RPMI7951 (cell line): ENCODE measurements around the gene IFNGR2. TPM values are rescaled to one million over a fixed set of nuclear protein-coding genes. Genes with fewer than 3 reads are reported as not detected.
A peak's percentile ranks its signal among the peaks of the same experiment; 100 is the strongest.
"Not testable (repeated sequence)": the region's sequence is repeated elsewhere in the genome, so short reads cannot be mapped to it uniquely, and the experiment has no call there.

ENCODE experiments used
- DNase-seq: peaks from one replicate; pipeline ENCODE4 v3.0.0-alpha.2; 2012; ENCODE audit warnings: low read depth
- total RNA-seq: library from RNA; depleted of rRNA; stranded (reverse); fragments of >200 nt; shearing (Covaris generic); gene quantifications from 2 replicates; pipeline ENCODE4 v1.2.3, GENCODE V29; 2014

Gene IFNGR2
- total RNA-seq, 1 experiment from 2014 or later = 78.7 TPM

DNA sequence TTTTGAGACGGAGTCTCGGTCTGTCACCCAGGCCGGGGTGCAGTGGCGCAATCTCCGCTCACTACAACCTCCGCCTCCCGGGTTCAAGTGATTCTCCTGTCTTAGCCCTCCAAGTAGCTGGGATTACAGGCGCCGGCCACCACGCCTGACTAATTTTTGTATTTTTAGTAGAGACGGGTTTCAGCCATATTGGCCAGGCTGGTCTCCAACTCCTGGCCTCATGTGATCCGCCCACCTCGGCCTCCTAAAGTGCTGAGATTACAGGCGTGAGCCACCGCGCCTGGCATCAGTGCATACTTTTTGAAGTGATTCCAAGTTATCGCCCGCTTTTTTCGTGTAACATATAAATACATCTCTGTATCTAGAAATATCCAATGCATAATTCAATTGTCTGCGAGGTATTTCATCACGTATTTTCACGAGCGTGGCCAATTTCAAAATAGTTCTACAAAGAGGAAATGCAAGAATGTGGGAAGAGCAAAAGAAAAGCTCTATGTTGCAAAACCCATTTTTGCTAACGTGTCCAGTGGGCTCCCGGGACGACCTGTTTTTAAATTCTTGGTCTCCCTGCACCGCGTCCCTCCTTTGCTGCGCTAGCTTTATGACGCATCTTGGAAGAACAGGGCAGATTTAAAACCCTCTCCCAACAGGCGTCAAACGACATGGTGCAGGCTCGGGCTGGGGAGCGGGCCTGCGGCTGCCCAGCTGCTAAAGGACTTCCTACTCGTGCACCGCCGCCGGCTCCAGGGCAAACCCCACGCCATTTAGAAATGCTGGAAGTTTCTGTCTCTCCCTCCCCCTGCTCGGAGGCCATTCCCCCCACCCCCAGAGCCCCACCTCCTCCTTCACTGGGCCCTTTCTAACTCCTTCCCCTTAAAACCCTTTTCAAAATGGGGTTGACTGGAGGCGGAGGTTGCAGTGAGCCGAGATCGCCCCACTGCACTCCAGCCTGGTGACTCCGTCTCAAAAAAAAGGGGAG is 923 bp upstream of the IFNGR2 start:
- DNase-seq = no peak

GRCh38 chr21:33403786-33404585 is 773 bp downstream of the IFNGR2 start:
- DNase-seq = peak; percentile 45

GRCh38 chr21:33406493-33406892 is 3.3 kb downstream of the IFNGR2 start:
- DNase-seq = no peak

- no peak for DNase-seq
These were observed 8.8 kb downstream of the IFNGR2 start for GRCh38 chr21:33411949-33412430.

DNA sequence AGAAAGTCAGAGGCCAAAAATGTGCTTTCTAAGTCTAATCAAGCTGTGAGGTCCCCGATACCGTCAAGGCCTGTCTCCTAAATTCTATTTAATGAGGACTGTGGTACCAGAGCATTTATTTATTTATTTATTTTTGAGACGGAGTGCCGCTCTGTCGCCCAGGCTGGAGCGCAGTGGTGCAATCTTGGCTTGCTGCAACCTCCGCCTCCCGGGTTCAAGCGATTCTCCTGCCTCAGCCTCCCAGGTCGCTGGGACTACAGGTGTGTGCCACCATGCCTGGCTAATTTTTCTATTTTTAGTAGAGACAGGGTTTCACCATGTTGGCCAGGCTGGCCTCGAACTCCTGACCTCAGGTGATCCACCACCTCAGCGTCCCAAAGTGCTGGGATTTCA is 9.2 kb downstream of the IFNGR2 start:
- not testable (repeated sequence) for DNase-seq

GRCh38 chr21:33412832-33413519 is 9.8 kb downstream of the IFNGR2 start:
- DNase-seq = no peak

DNA sequence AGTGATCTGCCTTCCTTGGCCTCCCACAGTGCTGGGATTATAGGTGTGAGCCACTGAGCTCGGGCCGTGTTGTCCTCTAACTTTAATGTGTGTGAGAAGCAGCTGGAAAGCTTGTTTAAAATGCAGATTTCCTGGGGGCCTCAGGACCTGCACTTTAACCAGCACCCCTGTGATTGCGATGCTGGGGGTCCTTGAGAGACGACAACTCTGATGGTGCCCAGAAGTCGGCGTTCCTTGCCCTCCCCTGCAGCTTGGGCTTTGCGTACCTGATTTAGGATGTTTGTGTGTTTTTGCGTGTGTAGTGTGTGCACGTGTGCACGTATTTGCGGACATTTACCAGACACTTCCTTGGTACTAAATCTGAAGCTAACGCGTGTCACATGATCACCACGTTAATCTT is 10.9 kb downstream of the IFNGR2 start:
- DNase-seq = no peak

DNA sequence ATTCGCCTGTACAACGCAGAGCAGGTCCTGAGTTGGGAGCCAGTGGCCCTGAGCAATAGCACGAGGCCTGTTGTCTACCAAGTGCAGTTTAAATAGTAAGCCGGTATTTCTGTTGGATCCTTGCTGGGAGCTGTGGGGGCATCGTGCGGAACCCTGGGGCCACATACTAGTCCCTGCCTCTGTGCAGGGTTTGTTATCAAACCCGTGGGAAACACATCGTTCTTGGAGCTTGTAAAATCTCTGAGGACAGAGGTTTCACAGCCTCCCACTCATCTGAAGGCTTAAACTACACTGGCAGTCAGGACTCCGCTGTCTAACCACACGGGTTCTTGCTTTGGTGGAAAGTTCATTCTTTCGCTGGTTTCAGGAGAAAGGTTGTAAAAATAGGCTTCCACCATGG is 11.7 kb downstream of the IFNGR2 start:
- DNase-seq = no peak

- DNase-seq = no peak
These were observed 15.5 kb downstream of the IFNGR2 start for GRCh38 chr21:33418691-33419090.

- peak; percentile 40 for DNase-seq
These were observed 16.4 kb downstream of the IFNGR2 start for GRCh38 chr21:33419538-33420123.

DNA sequence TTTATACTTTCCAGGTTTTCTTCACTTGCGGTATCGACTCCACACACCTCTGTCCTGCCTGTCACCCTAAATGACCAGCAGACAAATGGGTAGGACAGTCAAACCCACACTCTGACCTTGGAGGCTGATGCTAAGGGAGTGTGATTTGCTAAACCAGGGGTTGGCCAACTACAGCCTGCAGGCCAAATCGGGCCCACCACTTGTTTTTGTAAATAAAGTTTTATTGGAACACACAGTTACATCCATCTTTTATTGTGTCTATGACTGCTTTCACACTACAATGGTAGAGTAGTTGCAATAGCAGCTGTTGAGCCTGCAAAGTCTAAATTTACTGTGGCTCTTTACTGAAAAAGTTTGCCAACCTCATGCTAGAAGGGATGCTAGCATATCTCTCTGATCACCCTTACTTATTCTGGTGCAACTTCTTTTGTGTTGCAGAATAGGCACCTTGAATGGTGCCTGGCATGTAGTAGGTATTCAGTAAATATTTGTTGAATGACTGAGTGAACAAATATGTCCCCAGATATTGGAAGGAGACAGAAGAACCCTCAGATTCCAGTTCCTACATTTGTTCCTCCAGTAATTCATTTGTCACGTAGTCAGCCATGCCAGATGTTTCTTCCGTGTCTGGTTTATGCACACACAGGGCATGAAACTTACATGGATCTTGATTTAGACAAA is 18.6 kb downstream of the IFNGR2 start:
- no peak for DNase-seq

DNA sequence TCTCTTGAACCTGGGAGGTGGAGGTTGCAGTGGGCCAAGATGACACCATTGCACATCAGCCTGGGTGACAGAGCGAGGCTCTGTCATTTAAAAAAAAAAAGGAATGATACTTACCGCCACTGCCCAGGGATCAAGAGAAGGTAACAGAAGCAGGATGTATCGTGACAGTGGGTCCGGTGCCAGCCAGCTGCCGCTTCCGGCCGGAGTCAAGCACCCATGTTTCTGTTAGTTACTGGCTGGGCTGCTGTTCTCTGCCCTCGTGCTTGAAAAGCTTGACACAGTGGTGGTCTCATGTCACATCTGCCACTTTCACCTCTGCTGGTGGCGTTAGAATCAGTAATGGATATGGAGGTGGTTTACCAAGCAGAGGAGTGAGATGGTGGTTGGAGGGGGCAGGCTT is 21.0 kb downstream of the IFNGR2 start:
- DNase-seq = no peak

DNA sequence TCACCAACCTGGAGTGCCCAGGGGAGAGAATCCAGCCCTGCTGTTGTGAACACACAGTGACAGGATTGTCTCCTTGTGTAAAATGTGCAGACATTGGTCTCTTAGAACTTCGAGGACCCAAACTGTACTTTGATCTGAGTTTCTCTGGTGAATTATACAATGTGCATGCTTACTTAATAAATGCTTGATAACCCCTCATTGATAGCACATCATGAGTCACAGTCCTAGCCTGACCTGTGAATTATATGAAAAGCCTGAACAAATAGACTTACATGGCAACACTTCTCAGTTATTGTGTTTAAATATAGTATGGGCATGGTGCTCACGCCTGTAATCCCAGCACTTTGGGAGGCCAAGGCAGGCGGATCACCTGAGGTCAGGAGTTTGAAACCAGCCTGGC is 22.6 kb downstream of the IFNGR2 start:
- DNase-seq = no peak

DNA sequence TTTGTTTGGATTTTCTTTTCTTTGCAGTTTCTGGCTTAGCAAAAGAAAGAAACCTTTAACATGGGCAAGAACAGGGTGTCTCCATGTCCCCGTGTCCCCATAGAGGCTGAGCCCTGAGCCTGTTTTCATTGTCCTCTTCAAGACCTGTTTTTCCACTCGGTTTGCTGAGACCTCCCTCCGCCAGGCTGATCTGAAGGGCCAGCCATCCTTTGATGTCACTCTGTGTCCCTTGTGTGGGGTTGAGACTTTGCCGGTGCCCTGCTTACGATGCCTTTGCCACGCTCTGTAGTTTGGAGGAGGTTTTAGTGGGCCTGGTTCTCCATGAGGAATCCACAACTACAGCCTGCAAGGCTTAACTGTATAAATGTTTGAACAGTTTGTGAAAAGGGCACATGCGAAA is 23.8 kb downstream of the IFNGR2 start:
- DNase-seq = no peak

GRCh38 chr21:33428669-33429068 is 25.5 kb downstream of the IFNGR2 start:
- peak; percentile 87 for DNase-seq

DNA sequence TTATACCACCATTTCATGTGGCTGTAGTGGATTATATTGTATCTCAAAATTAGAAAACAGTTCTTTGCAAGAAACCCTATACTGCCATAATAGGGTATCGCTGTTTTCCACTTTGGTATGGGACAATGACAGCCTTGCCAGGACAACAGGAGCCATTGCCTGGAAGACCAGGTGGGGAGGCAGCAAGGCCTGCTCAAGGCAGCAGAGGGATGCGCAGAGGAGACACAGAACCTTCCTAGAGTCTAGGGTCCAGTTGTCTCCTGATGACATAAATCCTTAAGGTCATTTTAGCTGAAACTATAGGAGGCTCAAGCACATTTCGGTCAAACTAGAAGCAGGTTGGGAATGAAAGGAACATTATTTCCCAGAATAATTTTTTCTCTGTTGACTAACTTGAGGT is 27.6 kb downstream of the IFNGR2 start:
- DNase-seq = no peak

DNA sequence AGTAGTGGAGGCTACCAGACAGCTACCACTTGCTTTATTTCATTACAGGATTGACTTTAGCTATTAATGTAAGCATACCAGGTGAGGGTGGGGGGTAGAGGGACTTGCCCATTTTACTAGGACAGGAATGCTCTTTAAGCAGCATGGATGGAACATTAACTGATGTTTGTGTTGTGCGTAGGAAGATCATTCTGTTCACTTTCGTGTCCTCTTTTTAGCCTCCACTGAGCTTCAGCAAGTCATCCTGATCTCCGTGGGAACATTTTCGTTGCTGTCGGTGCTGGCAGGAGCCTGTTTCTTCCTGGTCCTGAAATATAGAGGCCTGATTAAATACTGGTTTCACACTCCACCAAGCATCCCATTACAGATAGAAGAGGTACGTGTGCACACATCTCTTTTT is 29.3 kb downstream of the IFNGR2 start:
- no peak for DNase-seq

GRCh38 chr21:33433001-33433400 is 29.8 kb downstream of the IFNGR2 start:
- DNase-seq = no peak

DNA sequence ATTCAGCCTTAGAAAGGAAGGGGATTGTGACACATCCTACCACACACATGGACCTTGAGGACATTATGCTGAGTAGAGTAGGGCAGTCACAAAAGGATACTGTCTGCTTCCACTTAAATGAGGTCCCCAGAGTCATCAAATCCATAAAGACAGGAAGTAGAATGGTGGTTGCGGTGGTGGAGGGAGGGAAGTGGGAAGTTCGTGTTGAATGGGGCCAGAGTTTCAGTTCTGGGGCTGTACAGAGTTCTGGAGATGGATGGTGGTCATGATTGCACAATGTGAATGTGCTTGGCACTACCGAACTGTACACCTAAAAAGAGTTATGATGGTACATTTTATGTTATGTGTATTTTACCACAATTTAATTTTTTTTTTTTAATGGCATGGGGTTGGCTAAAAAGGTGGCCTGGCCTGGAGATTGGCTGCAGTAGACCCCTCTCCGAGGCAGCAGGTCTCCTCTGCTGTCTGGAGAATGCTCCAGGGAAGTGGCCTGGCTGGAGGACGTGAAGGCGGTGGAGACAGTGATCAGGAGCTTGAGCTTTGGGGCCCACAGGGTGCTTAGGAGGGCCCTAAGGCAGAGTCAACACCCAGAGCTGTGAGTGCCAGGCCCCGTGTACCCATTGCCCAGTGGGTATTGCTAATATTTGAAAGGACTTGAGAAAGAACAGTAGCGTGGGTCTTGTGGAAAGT is 30.4 kb downstream of the IFNGR2 start:
- peak; percentile 74 for DNase-seq

DNA sequence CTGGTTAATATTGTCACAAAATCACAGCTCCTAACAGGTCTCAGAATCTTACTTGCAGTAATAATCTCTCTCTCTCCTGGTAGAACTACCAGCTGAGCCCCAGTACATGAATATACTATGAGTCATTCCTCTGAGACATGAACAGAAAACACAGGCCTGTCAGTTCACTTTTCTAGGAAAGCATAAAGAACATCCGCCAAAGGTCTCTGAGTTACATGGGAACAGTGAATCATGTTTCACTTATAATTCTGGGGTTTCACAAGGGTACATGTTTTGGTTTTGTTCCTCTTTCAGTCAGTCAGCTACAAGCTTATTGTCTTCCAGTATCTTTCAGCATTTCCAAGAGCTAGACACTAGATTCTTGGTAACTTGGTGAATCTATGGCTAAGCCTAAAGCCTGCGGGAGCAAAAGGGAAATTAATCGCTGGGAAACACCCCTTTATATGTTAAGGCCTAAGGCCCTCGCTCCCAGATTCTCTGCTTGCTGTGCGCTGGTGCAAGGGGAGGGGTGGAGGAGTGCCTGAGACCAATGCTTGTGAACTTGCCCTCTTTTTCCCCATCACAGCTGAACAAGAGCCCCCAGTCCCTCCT is 31.7 kb downstream of the IFNGR2 start:
- peak; percentile 91 for DNase-seq
